SK-N-SH (cell line): ENCODE data around the gene PAXX. TPM values are rescaled to one million over a fixed set of nuclear protein-coding genes. Genes with fewer than 3 reads are reported as not detected.

Experiments used
- CTCF ChIA-PET: fragments of 300-600, 350-600 bp; formaldehyde crosslinking; extraction: SDS; loops from one replicate; lab custom pipeline; 2021; lab: Yijun Ruan, JAX
- POLR2A ChIA-PET: fragments of 350-600 bp; sonication (Branson Sonifier 250); formaldehyde crosslinking; extraction: SDS; loops from one replicate; lab custom pipeline; 2020; ENCODE audit warnings: antibody characterized with exemption, inconsistent platforms; lab: Yijun Ruan, JAX
- DNase-seq: peaks from one replicate; pipeline ENCODE4 v3.0.0; 2012
- H2AFZ ChIP-seq: fragments of 200-600 bp; sonication (generic); 2 replicates; pipeline ENCODE4 v1.8.1; 2016; ENCODE audit warnings: antibody characterized with exemption, mild to moderate bottlenecking, low read depth
- H3F3A ChIP-seq: fragments of 200-600 bp; sonication (generic); replicated peaks from 2 replicates; pipeline ENCODE3; 2016; ENCODE audit warnings: antibody characterized with exemption, mild to moderate bottlenecking; ENCODE audit not compliant: insufficient read depth
- H3K27ac ChIP-seq, 2 experiments: fragments of 200-500 bp in 1 of 2; fragments of 200-600 bp in 1 of 2; sonication (Bioruptor generic) in 1 of 2; sonication (generic), shearing (Covaris generic) in 1 of 2; 2 replicates each; pipeline versions ENCODE4 v1.5.1 to v1.6.1; 2014 to 2016; ENCODE audit warnings: low read depth in 2 of 2, inconsistent platforms in 1 of 2, low read length in 1 of 2, mild to moderate bottlenecking in 1 of 2, mixed read lengths in 1 of 2
- H3K27me3 ChIP-seq: fragments of 200-600 bp; sonication (generic), shearing (Covaris generic); 2 replicates; pipeline ENCODE4 v1.6.1; 2016; ENCODE audit warnings: mixed run types; ENCODE audit not compliant: insufficient read depth
- H3K36me3 ChIP-seq, 2 experiments: fragments of 200-500 bp in 1 of 2; fragments of 200-600 bp in 1 of 2; sonication (Bioruptor generic) in 1 of 2; sonication (generic) in 1 of 2; replicated peaks in 1 of 2; 2 replicates each; pipeline versions ENCODE3 to v1.5.1; 2014 to 2016; ENCODE audit warnings: low read length in 1 of 2, mild to moderate bottlenecking in 1 of 2; ENCODE audit not compliant: insufficient read depth in 2 of 2, control insufficient read depth in 1 of 2
- H3K4me1 ChIP-seq, 2 experiments: fragments of 200-500 bp in 1 of 2; fragments of 200-600 bp in 1 of 2; sonication (Bioruptor generic) in 1 of 2; sonication (generic), shearing (Covaris generic) in 1 of 2; 2 replicates each; pipeline versions ENCODE4 v1.5.1 to v1.6.1; 2014 to 2016; ENCODE audit warnings: low read depth in 1 of 2, low read length in 1 of 2, mixed run types in 1 of 2; ENCODE audit not compliant: insufficient read depth in 2 of 2, control insufficient read depth in 1 of 2
- H3K4me2 ChIP-seq: fragments of 200-600 bp; sonication (generic), shearing (Covaris generic); 2 replicates; pipeline ENCODE4 v1.6.1; 2017; ENCODE audit warnings: mixed run types
- H3K4me3 ChIP-seq, 2 experiments: fragments of 200-500 bp in 1 of 2; fragments of 200-600 bp in 1 of 2; sonication (Bioruptor generic) in 1 of 2; sonication (generic), shearing (Covaris generic) in 1 of 2; 2 replicates each; pipeline versions ENCODE4 v1.5.1 to v1.8.1; 2014 to 2016; ENCODE audit warnings: low read depth in 2 of 2, inconsistent platforms in 1 of 2, low read length in 1 of 2, mild to moderate bottlenecking in 1 of 2, mixed read lengths in 1 of 2, moderate library complexity in 1 of 2
- H3K79me2 ChIP-seq: fragments of 200-600 bp; sonication (generic); 2 replicates; pipeline ENCODE4 v1.8.1; 2017; ENCODE audit warnings: mild to moderate bottlenecking; ENCODE audit not compliant: insufficient read depth
- H3K9ac ChIP-seq: fragments of 200-600 bp; sonication (generic); 2 replicates; pipeline ENCODE4 v1.6.1; 2017; ENCODE audit warnings: mixed run types
- H3K9me2 ChIP-seq: fragments of 200-600 bp; sonication (generic); 2 replicates; pipeline ENCODE4 v1.6.1; 2017; ENCODE audit warnings: mixed run types
- H3K9me3 ChIP-seq: fragments of 200-600 bp; sonication (generic); 2 replicates; pipeline ENCODE4 v1.6.1; 2017; ENCODE audit warnings: mixed run types, mild to moderate bottlenecking, moderate library complexity
- H4K20me1 ChIP-seq: fragments of 200-600 bp; sonication (generic); 2 replicates; pipeline ENCODE4 v1.6.1; 2017; ENCODE audit warnings: mild to moderate bottlenecking, mixed run types; ENCODE audit not compliant: insufficient read depth
- CHD2 ChIP-seq: fragments of 150-350 bp; IDR thresholded peaks from 2 replicates; pipeline ENCODE4 v1.6.1; 2018; ENCODE audit warnings: low read length; ENCODE audit not compliant: partially characterized antibody
- CTCF ChIP-seq: fragments of 200-600 bp; sonication (generic); IDR thresholded peaks from 2 replicates; pipeline ENCODE4 v1.6.1; 2017; ENCODE audit warnings: antibody characterized with exemption, mild to moderate bottlenecking, moderate library complexity
- EP300 ChIP-seq, 2 experiments: IDR thresholded peaks; 2 replicates each; pipeline versions ENCODE4 v1.4.0 to v1.6.1; 2012; ENCODE audit warnings: borderline replicate concordance in 1 of 2, low read depth in 1 of 2, low read length in 1 of 2
- FOXJ3 ChIP-seq: sonication (generic); formaldehyde crosslinking; IDR thresholded peaks from 2 replicates; pipeline ENCODE4 v1.5.1; 2020; ENCODE audit warnings: mild to moderate bottlenecking, missing genetic modification reagents
- FOXM1 ChIP-seq: IDR thresholded peaks from 2 replicates; pipeline ENCODE4 v1.4.0; 2012; ENCODE audit warnings: low read depth, mild to moderate bottlenecking
- GATA2 ChIP-seq: sonication (generic); formaldehyde crosslinking; IDR thresholded peaks from 2 replicates; pipeline ENCODE4 v1.5.0; 2020; ENCODE audit warnings: mild to moderate bottlenecking, missing genetic modification reagents
- MEF2A ChIP-seq: IDR thresholded peaks from 2 replicates; pipeline ENCODE4 v1.4.0; 2012; ENCODE audit warnings: low read depth, borderline replicate concordance
- MXI1 ChIP-seq: IDR thresholded peaks from 2 replicates; pipeline ENCODE4 v1.6.1; 2012; ENCODE audit warnings: mild to moderate bottlenecking, low read depth, low read length, improper control_type of control experiment
- NRF1 ChIP-seq: IDR thresholded peaks from 2 replicates; pipeline ENCODE4 v1.6.1; 2012; ENCODE audit warnings: low read depth, mild to moderate bottlenecking, low read length
- RAD21 ChIP-seq: IDR thresholded peaks from 2 replicates; pipeline ENCODE4 v1.6.1; 2012; ENCODE audit warnings: mild to moderate bottlenecking, low read length
- REST ChIP-seq: IDR thresholded peaks from 2 replicates; pipeline ENCODE4 v1.6.1; 2012; ENCODE audit warnings: mild to moderate bottlenecking, low read depth, low read length, moderate library complexity
- RXRA ChIP-seq: IDR thresholded peaks from 2 replicates; pipeline ENCODE4 v1.4.0; 2012; ENCODE audit warnings: low read depth, mild to moderate bottlenecking, borderline replicate concordance
- SMC3 ChIP-seq: IDR thresholded peaks from 2 replicates; pipeline ENCODE4 v1.6.1; 2012; ENCODE audit warnings: low read depth, low read length, improper control_type of control experiment
- TAF1 ChIP-seq: IDR thresholded peaks from 2 replicates; pipeline ENCODE4 v1.6.1; 2012; ENCODE audit warnings: low read depth, mild to moderate bottlenecking, low read length, moderate library complexity, borderline replicate concordance
- TEAD4 ChIP-seq: IDR thresholded peaks from 2 replicates; pipeline ENCODE4 v1.4.0; 2012; ENCODE audit warnings: mild to moderate bottlenecking, borderline replicate concordance; ENCODE audit not compliant: insufficient read depth
- YY1 ChIP-seq: IDR thresholded peaks from 2 replicates; pipeline ENCODE4 v1.4.0; 2012; ENCODE audit warnings: low read depth, mild to moderate bottlenecking
- ZBTB33 ChIP-seq: IDR thresholded peaks from 2 replicates; pipeline ENCODE4 v1.4.0; 2012; ENCODE audit warnings: low read depth, borderline replicate concordance
- WGBS: methylation state at CpG from one replicate; pipeline ENCODE4 v1.1.6; 2017; ENCODE audit warnings: low lambda C conversion rate; 5-methylcytosine and 5-hydroxymethylcytosine counted together
- polyA plus RNA-seq, 3 experiments: library from polyadenylated mRNA; depleted of rRNA; stranded (reverse); fragments of >200 nt; gene quantifications; 2 replicates each; pipeline ENCODE4 v1.2.3, GENCODE V29; 2012

PAXX gene
- polyA plus RNA-seq, 1 of the 3 experiments (the other 2 are of a cell fraction), result 52.9 TPM

GRCh38 chr9:136985027-136985602 lies 7.1 kb upstream of the PAXX start:
- POLR2A ChIA-PET, result no interaction called here
- no peaks in the 10 kb centered on the region for H3K9me2 ChIP-seq
- no peak overlapping the region for H3K4me2 ChIP-seq
- no peaks in the 10 kb centered on the region for H3F3A ChIP-seq
- no peak for DNase-seq
- H3K9ac ChIP-seq, result no peak overlapping the region
- WGBS, result 96% methylated on average over 9 of the region's 48 CpGs
- CTCF ChIA-PET, result interaction anchor here (1.1 to 1.2 kb wide), 2 partner anchors 41 to 44 kb away, joined by 3 read pairs; partner anchors contain the start of gene FBXW5
- H2AFZ ChIP-seq, result no peak overlapping the region
- no peaks in the 10 kb centered on the region for H3K27me3 ChIP-seq
- H3K9me3 ChIP-seq, result no peaks in the 10 kb centered on the region
- no peak overlapping the region for H3K4me3 ChIP-seq
- TF ChIP-seq RXRA, result no peak
- TF ChIP-seq ZBTB33, result no peak
- TF ChIP-seq MXI1, result no peak
- TF ChIP-seq YY1, result no peak
- no peak for TF ChIP-seq RAD21
- no peak for TF ChIP-seq MEF2A
- no peak for TF ChIP-seq SMC3
- no peaks in the 10 kb centered on the region for H4K20me1 ChIP-seq
- H3K36me3 ChIP-seq, result no peaks in the 10 kb centered on the region
- H3K4me1 ChIP-seq, result peaks cover 0 to 5% of the 10 kb centered on the region in 2 experiments; a peak in 1 of 4 replicates
- H3K27ac ChIP-seq, result no peak overlapping the region
- no peaks in the 10 kb centered on the region for H3K79me2 ChIP-seq

- H3K4me2 ChIP-seq, result no peak overlapping the region
- no peak for TF ChIP-seq NRF1
- no peak for TF ChIP-seq RXRA
- no peak for TF ChIP-seq GATA2 (CRISPR knock-in tag)
- TF ChIP-seq ZBTB33, result no peak
- no peak for TF ChIP-seq TEAD4
- TF ChIP-seq CHD2, result no peak
- no peak for TF ChIP-seq MXI1
- TF ChIP-seq CTCF, result no peak
- TF ChIP-seq TAF1, result no peak
- no peak for TF ChIP-seq YY1
- TF ChIP-seq FOXM1, result no peak
- no peak for TF ChIP-seq EP300 (IDR thresholded peaks at IDR 0.05; ENCODE audit: borderline replicate concordance in 1 of 2, low read depth in 1 of 2, low read length in 1 of 2)
- TF ChIP-seq FOXJ3 (CRISPR knock-in tag), result no peak
- no peak for TF ChIP-seq REST
Measured at GRCh38 chr9:136985853-136986252, 6.4 kb upstream of the PAXX start.

More at GRCh38 chr9:136985853-136986252, 6.4 kb upstream of the PAXX start:
- peaks cover 0 to 5% of the 10 kb centered on the region in 2 experiments; a peak in 1 of 4 replicates for H3K4me1 ChIP-seq
- H2AFZ ChIP-seq, result no peak overlapping the region
- H3K9ac ChIP-seq, result no peak overlapping the region
- H3K36me3 ChIP-seq, result no peaks in the 10 kb centered on the region
- ChIA-PET POLR2A (no interaction called here), CTCF (interaction anchor here (1.1 to 1.2 kb wide), 2 partner anchors 42 to 43 kb away, joined by 3 read pairs; partner anchors contain the start of gene FBXW5)
- no peak overlapping the region for H3K27ac ChIP-seq
- 93% methylated on average over 10 of the region's 33 CpGs for WGBS
- no peaks in the 10 kb centered on the region for H3K79me2 ChIP-seq
- no peaks in the 10 kb centered on the region for H3K9me3 ChIP-seq
- H3K27me3 ChIP-seq, result no peaks in the 10 kb centered on the region
- no peaks in the 10 kb centered on the region for H4K20me1 ChIP-seq
- no peaks in the 10 kb centered on the region for H3F3A ChIP-seq
- H3K4me3 ChIP-seq, result no peak overlapping the region
- H3K9me2 ChIP-seq, result no peaks in the 10 kb centered on the region
- DNase-seq, result no peak
